Ascending aorta (tissue), 2 donors: ENCODE measurements around the gene SHANK1. TPM values are rescaled to one million over a fixed set of nuclear protein-coding genes. Genes with fewer than 3 reads are reported as not detected.

Source experiments
- DNase-seq, 2 donors: peaks; one replicate each; pipeline ENCODE4 v3.0.0-alpha.2; 2019; ENCODE audit warnings: low spot score in 2 of 2
- H3K27ac ChIP-seq, 2 donors: fragments of 200-600 bp; sonication (generic); one replicate each; pipeline ENCODE4 v1.5.1; 2016 to 2017; ENCODE audit warnings: mild to moderate bottlenecking in 1 of 2
- H3K27me3 ChIP-seq: fragments of 200-600 bp; sonication (generic); one replicate; pipeline ENCODE4 v1.5.1; 2017
- H3K36me3 ChIP-seq, 2 donors: fragments of 200-600 bp; sonication (generic); one replicate each; pipeline ENCODE4 v1.5.1; 2016
- H3K4me1 ChIP-seq, 2 donors: fragments of 200-600 bp; sonication (generic); one replicate each; pipeline ENCODE4 v1.5.1; 2016 to 2017; ENCODE audit warnings: mild to moderate bottlenecking in 1 of 2
- H3K4me3 ChIP-seq, 2 donors: fragments of 200-600 bp; sonication (generic); one replicate each; pipeline ENCODE4 v1.5.1; 2016 to 2017; ENCODE audit warnings: mild to moderate bottlenecking in 1 of 2
- H3K9me3 ChIP-seq, 2 donors: fragments of 200-600 bp; sonication (generic); one replicate each; pipeline ENCODE4 v1.5.1; 2016
- CTCF ChIP-seq, 3 experiments: fragments of 200-600 bp in 2 of 3; fragments of 450-650 bp in 1 of 3; sonication (generic) in 2 of 3; IDR thresholded peaks; one replicate each; pipeline ENCODE4 v1.5.1; 2016 to 2019; ENCODE audit warnings: antibody characterized with exemption in 3 of 3, mild to moderate bottlenecking in 1 of 3, moderate library complexity in 1 of 3
- intact Hi-C: fragments of 100-400 bp; cut with DNase I; formaldehyde crosslinking; loops from one replicate; pipeline ENCODE4 v1.15.1; 2023
- total RNA-seq: library from RNA; depleted of rRNA; stranded (reverse); fragments of >200 nt; gene quantifications from one replicate; pipeline ENCODE4 v1.1.0, GENCODE V29; 2016

Gene SHANK1
- total RNA-seq, 1 donor from 2014 or later = 1.3 TPM

GRCh38 chr19:50668879-50669278 is 50.7 kb downstream of the SHANK1 start:
- intact Hi-C loops = no loop called here
- Histone ChIP-seq H3K27ac (no peak overlapping the region), H3K4me3 (no peak overlapping the region), H3K36me3 (no peaks in the 10 kb centered on the region), H3K27me3 (peaks cover 30% of the 10 kb centered on the region), H3K4me1 (no peaks in the 10 kb centered on the region), H3K9me3 (no peaks in the 10 kb centered on the region)
- TF ChIP-seq CTCF (IDR thresholded peaks at IDR 0.05) = no peak
- no peak for DNase-seq

GRCh38 chr19:50668416-50668815 is 51.2 kb downstream of the SHANK1 start:
- peaks cover 30% of the 10 kb centered on the region for H3K27me3 ChIP-seq
- no peak overlapping the region for H3K27ac ChIP-seq
- no peak for DNase-seq
- no peak overlapping the region for H3K4me3 ChIP-seq
- intact Hi-C loops = no loop called here
- H3K9me3 ChIP-seq = no peaks in the 10 kb centered on the region
- no peak for TF ChIP-seq CTCF (IDR thresholded peaks at IDR 0.05)
- no peaks in the 10 kb centered on the region for H3K4me1 ChIP-seq
- H3K36me3 ChIP-seq = no peaks in the 10 kb centered on the region

- H3K27me3 ChIP-seq = peaks cover 30% of the 10 kb centered on the region
- no peak for TF ChIP-seq CTCF (IDR thresholded peaks at IDR 0.05)
- intact Hi-C loops = no loop called here
- H3K27ac ChIP-seq = no peak overlapping the region
- no peak overlapping the region for H3K4me3 ChIP-seq
- no peaks in the 10 kb centered on the region for H3K9me3 ChIP-seq
- H3K4me1 ChIP-seq = no peaks in the 10 kb centered on the region
- H3K36me3 ChIP-seq = no peaks in the 10 kb centered on the region
- DNase-seq = no peak
Observed at GRCh38 chr19:50667759-50668231, 51.8 kb downstream of the SHANK1 start.

DNA sequence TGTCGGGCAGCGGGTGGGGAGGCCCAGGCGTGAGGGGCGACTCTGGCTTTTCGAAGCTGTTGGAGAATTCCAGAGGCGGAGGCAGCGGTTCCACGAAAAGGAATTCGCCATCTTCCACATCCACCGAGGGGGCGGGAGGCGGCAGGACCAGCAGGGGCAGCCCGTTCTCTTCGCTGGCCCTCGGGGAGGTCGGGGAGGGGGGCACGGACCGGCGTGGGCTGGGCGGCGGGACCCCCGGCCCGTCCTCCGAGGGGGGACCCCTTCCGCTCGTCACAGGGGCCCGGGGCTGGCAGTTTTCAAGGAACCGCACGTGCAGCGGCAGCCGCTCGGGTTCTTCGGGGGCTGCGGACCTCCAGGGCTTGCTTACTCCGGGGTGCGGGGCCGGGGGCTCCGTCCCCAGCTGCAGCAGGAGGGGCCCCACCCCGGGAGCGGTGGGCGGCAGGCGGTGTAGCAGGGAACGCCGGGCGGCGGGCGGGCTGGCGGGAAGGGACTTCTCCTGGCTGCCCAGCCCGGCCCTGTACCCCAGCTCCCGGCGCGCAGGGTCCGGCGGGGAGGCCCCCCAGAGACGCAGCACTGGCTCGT is 52.3 kb downstream of the SHANK1 start:
- Histone ChIP-seq H3K9me3 (no peaks in the 10 kb centered on the region), H3K27ac (no peak overlapping the region), H3K27me3 (peaks cover 30% of the 10 kb centered on the region), H3K4me3 (no peak overlapping the region), H3K4me1 (no peaks in the 10 kb centered on the region), H3K36me3 (no peaks in the 10 kb centered on the region)
- intact Hi-C loops = no loop called here
- no peak for TF ChIP-seq CTCF (IDR thresholded peaks at IDR 0.05)
- DNase-seq = no peak

- H3K27me3 ChIP-seq = peaks cover 30% of the 10 kb centered on the region
Observed at GRCh38 chr19:50666346-50667176, 53.0 kb downstream of the SHANK1 start.

More at GRCh38 chr19:50666346-50667176, 53.0 kb downstream of the SHANK1 start:
- DNase-seq = no peak
- H3K36me3 ChIP-seq = no peaks in the 10 kb centered on the region
- no peak overlapping the region for H3K27ac ChIP-seq
- H3K4me3 ChIP-seq = peak overlapping the region in 1 of 2 donors; percentile 27
- no peaks in the 10 kb centered on the region for H3K4me1 ChIP-seq
- no peak for TF ChIP-seq CTCF (IDR thresholded peaks at IDR 0.05)
- H3K9me3 ChIP-seq = no peaks in the 10 kb centered on the region
- intact Hi-C loops = no loop called here
